Fibroblast of the aortic adventitia (primary cell): ENCODE results near the gene STK39. TPM values are rescaled to one million over a fixed set of nuclear protein-coding genes. Genes with fewer than 3 reads are reported as not detected.

ENCODE experiments used
- DNase-seq: peaks from one replicate; pipeline ENCODE4 v3.0.0-alpha.2; 2010; ENCODE audit warnings: low read depth
- H3K4me3 ChIP-seq: 2 replicates; pipeline ENCODE4 v1.5.1; 2011; ENCODE audit warnings: low read depth, mild to moderate bottlenecking, control low read depth, low read length, moderate library complexity
- CTCF ChIP-seq: IDR thresholded peaks from 2 replicates; pipeline ENCODE4 v1.5.1; 2011; ENCODE audit warnings: mild to moderate bottlenecking, low read length, control low read depth, inconsistent platforms; ENCODE audit not compliant: insufficient read depth
- total RNA-seq: library from RNA; depleted of rRNA; stranded (reverse); fragments of >200 nt; gene quantifications from 2 replicates; pipeline ENCODE4 v1.2.3, GENCODE V29; 2012; ENCODE audit warnings: low replicate concordance

The STK39 gene
- total RNA-seq, 1 donor = 31.0 TPM

- no peak for TF ChIP-seq CTCF
- no peak overlapping the region for H3K4me3 ChIP-seq
- DNase-seq = peak; percentile 27
These were observed 107.5 kb downstream of the STK39 start for GRCh38 chr2:168139852-168140251.

- DNase-seq = no peak
- no peak for TF ChIP-seq CTCF
- no peak overlapping the region for H3K4me3 ChIP-seq
These were observed 108.5 kb downstream of the STK39 start for GRCh38 chr2:168138901-168139300.

- no peak for DNase-seq
- no peak for TF ChIP-seq CTCF
- H3K4me3 ChIP-seq = no peak overlapping the region
These were observed 109.0 kb downstream of the STK39 start for GRCh38 chr2:168138374-168138773.

- no peak for DNase-seq
- no peak overlapping the region for H3K4me3 ChIP-seq
- TF ChIP-seq CTCF = no peak
These were observed 109.8 kb downstream of the STK39 start for GRCh38 chr2:168137510-168138180.

GRCh38 chr2:168136392-168136977 is 110.9 kb downstream of the STK39 start:
- H3K4me3 ChIP-seq = no peak overlapping the region
- DNase-seq = peak; percentile 70
- peak; percentile 60 for TF ChIP-seq CTCF

- no peak overlapping the region for H3K4me3 ChIP-seq
- TF ChIP-seq CTCF = no peak
- DNase-seq = no peak
These were observed 111.8 kb downstream of the STK39 start for GRCh38 chr2:168135630-168136029.
